ENCODE measurements around the gene ZNF451. TPM values are rescaled to one million over a fixed set of nuclear protein-coding genes. Genes with fewer than 3 reads are reported as not detected.
"Not testable (repeated sequence)": the region's sequence is repeated elsewhere in the genome, so short reads cannot be mapped to it uniquely, and the experiment has no call there.

Gene ZNF451, protein sequence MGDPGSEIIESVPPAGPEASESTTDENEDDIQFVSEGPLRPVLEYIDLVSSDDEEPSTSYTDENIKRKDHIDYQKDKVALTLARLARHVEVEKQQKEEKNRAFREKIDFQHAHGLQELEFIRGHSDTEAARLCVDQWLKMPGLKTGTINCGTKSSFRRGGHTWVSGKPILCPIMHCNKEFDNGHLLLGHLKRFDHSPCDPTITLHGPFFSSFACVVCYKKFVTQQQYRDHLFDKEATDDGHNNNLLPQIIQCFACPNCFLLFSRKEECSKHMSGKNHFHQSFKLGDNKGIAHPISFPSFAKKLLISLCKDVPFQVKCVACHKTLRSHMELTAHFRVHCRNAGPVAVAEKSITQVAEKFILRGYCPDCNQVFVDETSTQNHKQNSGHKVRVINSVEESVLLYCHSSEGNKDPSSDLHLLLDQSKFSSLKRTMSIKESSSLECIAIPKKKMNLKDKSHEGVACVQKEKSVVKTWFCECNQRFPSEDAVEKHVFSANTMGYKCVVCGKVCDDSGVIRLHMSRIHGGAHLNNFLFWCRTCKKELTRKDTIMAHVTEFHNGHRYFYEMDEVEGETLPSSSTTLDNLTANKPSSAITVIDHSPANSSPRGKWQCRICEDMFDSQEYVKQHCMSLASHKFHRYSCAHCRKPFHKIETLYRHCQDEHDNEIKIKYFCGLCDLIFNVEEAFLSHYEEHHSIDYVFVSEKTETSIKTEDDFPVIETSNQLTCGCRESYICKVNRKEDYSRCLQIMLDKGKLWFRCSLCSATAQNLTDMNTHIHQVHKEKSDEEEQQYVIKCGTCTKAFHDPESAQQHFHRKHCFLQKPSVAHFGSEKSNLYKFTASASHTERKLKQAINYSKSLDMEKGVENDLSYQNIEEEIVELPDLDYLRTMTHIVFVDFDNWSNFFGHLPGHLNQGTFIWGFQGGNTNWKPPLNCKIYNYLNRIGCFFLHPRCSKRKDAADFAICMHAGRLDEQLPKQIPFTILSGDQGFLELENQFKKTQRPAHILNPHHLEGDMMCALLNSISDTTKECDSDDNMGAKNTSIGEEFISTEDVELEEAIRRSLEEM
- 70.4 and 77.5 TPM in 2 replicates for total RNA-seq (ENCODE audit: low replicate concordance)

DNA sequence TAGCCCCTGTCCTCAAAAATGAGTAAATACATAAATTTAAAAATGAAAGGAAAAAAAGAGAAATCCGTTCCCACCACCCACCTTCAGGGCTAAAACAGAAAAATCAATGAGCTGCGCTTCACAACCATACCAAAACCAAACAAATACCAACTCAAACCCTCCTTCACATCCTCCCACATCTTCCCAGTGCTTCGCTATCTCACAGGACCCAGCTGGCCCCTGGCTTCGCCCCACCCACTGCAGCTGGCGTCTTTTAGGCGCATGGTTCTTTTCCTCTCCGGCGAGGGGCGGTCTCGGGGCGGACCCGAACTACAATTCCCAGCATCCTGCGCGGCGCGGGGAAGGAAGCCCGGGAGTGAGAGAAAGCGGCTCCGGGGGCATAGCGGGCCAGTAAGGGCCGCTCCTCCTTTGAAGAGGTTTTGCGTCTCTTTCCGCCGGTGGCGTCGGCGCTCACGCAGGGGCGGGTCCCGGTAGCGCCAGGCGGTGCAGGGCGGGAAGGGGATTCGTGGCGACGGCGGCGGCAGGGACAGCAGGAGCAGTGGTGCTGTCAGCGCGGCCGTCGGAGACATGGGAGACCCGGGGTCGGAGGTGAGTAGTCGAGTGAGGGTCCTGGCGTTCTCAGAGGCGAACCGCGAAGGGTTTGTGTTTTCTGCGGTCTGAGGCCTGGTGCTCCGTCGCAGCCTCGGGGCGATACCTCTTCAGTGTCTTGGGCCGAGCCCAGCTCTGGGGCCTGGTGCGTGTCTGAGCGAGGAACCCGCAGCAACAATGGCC, at the start of gene ZNF451:
TSS of gene ZNF451 (plus strand) at position 502 of the 771 bp plus-strand sequence. CDS start at position 568, 66 bp downstream.
- TF ChIP-seq CTCF (IDR thresholded peaks at IDR 0.05; ENCODE audit: insufficient read depth, low read length), result no peak
- DNase-seq (ENCODE audit: low read depth), result peak; percentile 94
- peak within 1 kb of the TSS; percentile 69 for H3K4me3 ChIP-seq (ENCODE audit: low read depth, low read length)

DNA sequence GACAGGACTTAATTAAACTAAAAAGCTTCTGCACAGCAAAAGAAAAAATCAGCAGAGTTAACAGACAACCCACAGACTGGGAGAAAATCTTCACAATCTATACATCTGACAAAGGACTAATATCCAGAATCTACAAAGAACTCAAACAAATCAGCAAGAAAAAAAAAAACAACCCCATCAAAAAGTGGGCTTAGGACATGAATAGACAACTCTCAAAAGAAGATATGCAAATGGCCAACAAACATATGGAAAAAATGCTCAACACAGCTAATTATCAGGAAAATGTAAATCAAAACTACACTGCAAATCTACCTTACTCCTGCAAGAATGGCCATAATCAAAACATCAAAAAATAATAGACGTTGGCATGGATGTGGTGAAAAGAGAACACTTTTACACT, 45.9 kb upstream of the ZNF451 start:
- not testable (repeated sequence) for DNase-seq (ENCODE audit: low read depth); H3K4me3 ChIP-seq (ENCODE audit: low read depth, low read length)

DNA sequence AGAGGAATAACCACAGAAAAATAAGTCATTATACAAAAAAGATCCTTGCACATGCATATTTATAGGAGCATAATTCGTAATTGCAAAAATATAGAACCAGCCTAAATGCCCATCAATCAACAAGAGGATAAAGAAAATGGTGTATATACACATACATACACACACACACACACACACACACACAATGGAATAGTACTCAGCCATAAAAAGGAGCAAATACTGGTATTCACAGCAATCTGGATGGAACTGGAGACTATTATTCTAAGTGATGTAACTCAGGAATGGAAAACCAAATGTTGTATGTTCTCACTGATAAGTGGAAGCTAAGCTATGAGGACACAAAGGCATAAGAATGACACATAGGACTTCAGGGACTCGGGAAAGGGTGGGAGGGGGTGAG, 45.4 kb upstream of the ZNF451 start:
- no peak for TF ChIP-seq CTCF (IDR thresholded peaks at IDR 0.05; ENCODE audit: insufficient read depth, low read length)
- no peak for DNase-seq (ENCODE audit: low read depth)
- H3K4me3 ChIP-seq (ENCODE audit: low read depth, low read length), result no peak overlapping the region

GRCh38 chr6:57046332-57047256, 43.4 kb upstream of the ZNF451 start, which contains the start of gene KIAA1586:
KIAA1586 (plus strand) TSS chr6:57046693; CDS start chr6:57046756, 63 bp downstream.
- DNase-seq (ENCODE audit: low read depth), result peak; percentile 83
- H3K4me3 ChIP-seq (ENCODE audit: low read depth, low read length), result peak within 1 kb of the TSS; percentile 68

- not testable (repeated sequence) for H3K4me3 ChIP-seq (ENCODE audit: low read depth, low read length); DNase-seq (ENCODE audit: low read depth)
These were observed 42.8 kb upstream of the ZNF451 start for GRCh38 chr6:57047257-57047585.

GRCh38 chr6:57047859-57048258, 42.1 kb upstream of the ZNF451 start:
- not testable (repeated sequence) for DNase-seq (ENCODE audit: low read depth)
- peak overlapping the region; percentile 18 for H3K4me3 ChIP-seq (ENCODE audit: low read depth, low read length)

DNA sequence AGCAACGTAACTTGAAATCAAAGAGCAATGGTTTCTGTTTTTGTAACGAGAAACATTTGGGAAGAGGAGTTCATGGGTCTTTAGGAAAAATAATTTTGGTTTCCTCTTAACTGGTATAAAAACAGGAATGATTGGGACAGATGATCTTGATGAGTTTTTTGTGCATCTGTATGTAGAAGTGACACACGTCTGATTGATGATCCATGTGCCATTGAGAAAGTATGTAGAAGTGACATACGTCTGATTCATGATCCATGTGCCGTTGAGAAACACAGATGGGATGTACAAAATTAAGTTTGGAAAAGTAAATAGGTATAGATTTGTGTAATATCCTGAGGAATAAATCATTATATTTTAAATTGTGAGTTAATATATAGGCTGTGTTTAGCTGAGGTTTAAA, 41.4 kb upstream of the ZNF451 start:
- peak overlapping the region; percentile 22 for H3K4me3 ChIP-seq (ENCODE audit: low read depth, low read length)
- TF ChIP-seq CTCF (IDR thresholded peaks at IDR 0.05; ENCODE audit: insufficient read depth, low read length), result no peak
- DNase-seq (ENCODE audit: low read depth), result no peak

GRCh38 chr6:57063847-57064246, 26.1 kb upstream of the ZNF451 start:
- no peak overlapping the region for H3K4me3 ChIP-seq (ENCODE audit: low read depth, low read length)
- DNase-seq (ENCODE audit: low read depth), result no peak
- no peak for TF ChIP-seq CTCF (IDR thresholded peaks at IDR 0.05; ENCODE audit: insufficient read depth, low read length)
